HepG2 (cell line): Measurements from ENCODE around the gene ASTN2. TPM values are rescaled to one million over a fixed set of nuclear protein-coding genes. Genes with fewer than 3 reads are reported as not detected.

Source experiments
- ATAC-seq: fragments of 200-7000 bp; cut with Tn5 transposase; 3 replicates; pipeline ENCODE4 v1.9.1; 2020; ENCODE audit warnings: mild to moderate bottlenecking, moderate library complexity
- BruUV-seq: library from RNA; stranded (reverse); fragments of 400-500 nt; replicated peaks from 2 replicates; lab custom pipeline; 2021; lab: Mats Ljungman, UMichigan
- CTCF ChIA-PET: fragments of 300-600 bp; formaldehyde crosslinking; extraction: SDS; loops from one replicate; lab custom pipeline; 2021; ENCODE audit warnings: low total read pairs, inconsistent platforms, low intra/inter-chr PET ratio; lab: Yijun Ruan, JAX
- POLR2A ChIA-PET: fragments of 350-600 bp; sonication (Branson Sonifier 250); formaldehyde crosslinking; loops from one replicate; lab custom pipeline; 2020; ENCODE audit warnings: antibody characterized with exemption, inconsistent platforms; lab: Yijun Ruan, JAX
- DNase-seq: peaks from one replicate; pipeline ENCODE4 v3.0.0-alpha.2; 2015; ENCODE audit warnings: low spot score
- FAIRE-seq: peaks from 3 replicates; lab custom pipeline; 2011; peaks lifted over from hg19 to GRCh38; lab: Jason Lieb, UNC
- H2AFZ ChIP-seq: one replicate; pipeline ENCODE4 v1.6.1; 2011; ENCODE audit warnings: low read length, inconsistent platforms
- H3K27ac ChIP-seq: fragments of 300-600 bp; 3 replicates; pipeline ENCODE4 v1.8.0; 2011; ENCODE audit warnings: mixed run types, mild to moderate bottlenecking, mixed read lengths, low read length, inconsistent platforms; ENCODE audit not compliant: insufficient read depth; ENCODE audit errors: extremely low read length
- H3K27me3 ChIP-seq, 2 experiments: fragments of 200-600 bp in 1 of 2; 2 replicates in 1 of 2; 3 replicates in 1 of 2; pipeline versions ENCODE4 v1.6.0 to v1.8.0; 2011; ENCODE audit warnings: low read length in 2 of 2, mild to moderate bottlenecking in 2 of 2, moderate library complexity in 2 of 2, inconsistent platforms in 1 of 2; ENCODE audit not compliant: insufficient read depth in 2 of 2, control insufficient read depth in 1 of 2
- H3K36me3 ChIP-seq, 2 experiments: fragments of 200-600 bp in 1 of 2; replicated peaks in 1 of 2; 2 replicates in 1 of 2; 3 replicates in 1 of 2; pipeline versions ENCODE4 v1.5.1 to v1.8.0; 2011; ENCODE audit warnings: low read length in 2 of 2, inconsistent platforms in 1 of 2; ENCODE audit not compliant: insufficient read depth in 2 of 2, control insufficient read depth in 1 of 2
- H3K4me1 ChIP-seq: 2 replicates; pipeline ENCODE4 v1.5.1; 2012; ENCODE audit warnings: low read length, inconsistent platforms; ENCODE audit not compliant: insufficient read depth
- H3K4me2 ChIP-seq: 2 replicates; pipeline ENCODE4 v1.6.0; 2011; ENCODE audit warnings: low read depth, low read length, inconsistent platforms
- H3K4me3 ChIP-seq, 3 experiments: fragments of 200-600 bp in 1 of 3; sonication (generic), shearing (Covaris generic) in 1 of 3; replicated peaks in 1 of 3; 2 replicates each; pipeline ENCODE4 v1.5.1; 2011 to 2016; ENCODE audit warnings: low read length in 3 of 3, inconsistent platforms in 2 of 3, low read depth in 2 of 3, mild to moderate bottlenecking in 2 of 3, control low read depth in 1 of 3, mixed read lengths in 1 of 3; ENCODE audit not compliant: insufficient read depth in 1 of 3
- H3K79me2 ChIP-seq: one replicate; pipeline ENCODE4 v1.6.1; 2011; ENCODE audit warnings: low read length, inconsistent platforms; ENCODE audit not compliant: insufficient read depth
- H3K9ac ChIP-seq: 2 replicates; pipeline ENCODE4 v1.6.0; 2011; ENCODE audit warnings: mild to moderate bottlenecking, low read depth, low read length, inconsistent platforms; ENCODE audit not compliant: insufficient read depth
- H3K9me3 ChIP-seq: 2 replicates; pipeline ENCODE4 v1.5.1; 2012; ENCODE audit warnings: mild to moderate bottlenecking, low read length
- H4K20me1 ChIP-seq: 2 replicates; pipeline ENCODE4 v1.6.0; 2011; ENCODE audit warnings: inconsistent platforms, mild to moderate bottlenecking, low read length, moderate library complexity; ENCODE audit not compliant: insufficient read depth
- BCL6 ChIP-seq: IDR thresholded peaks from 2 replicates; pipeline ENCODE4 v1.6.1; 2016; ENCODE audit warnings: missing genetic modification reagents, missing compliant biosample characterization
- CENPT ChIP-seq: sonication (generic); formaldehyde crosslinking; IDR thresholded peaks from 2 replicates; pipeline ENCODE4 v1.8.0; 2022; ENCODE audit warnings: low read depth, mild to moderate bottlenecking, moderate library complexity, missing genetic modification reagents
- HIC2 ChIP-seq: sonication (generic); formaldehyde crosslinking; IDR thresholded peaks from 2 replicates; pipeline ENCODE4 v1.9.0; 2022; ENCODE audit warnings: low read depth, missing genetic modification reagents
- KAT8 ChIP-seq: IDR thresholded peaks from 2 replicates; pipeline ENCODE4 v1.6.1; 2016; ENCODE audit warnings: missing genetic modification reagents, missing compliant biosample characterization
- PAXIP1 ChIP-seq: sonication (generic); formaldehyde crosslinking; conservative IDR thresholded peaks from 2 replicates; pipeline ENCODE4 v1.4.0; 2020; ENCODE audit warnings: mild to moderate bottlenecking, missing genetic modification reagents, moderate library complexity
- RBM39 ChIP-seq: fragments of 200-400 bp; formaldehyde crosslinking; IDR thresholded peaks from one replicate; pipeline ENCODE4 v1.6.1; 2018; ENCODE audit warnings: antibody characterized with exemption, mild to moderate bottlenecking, low read depth, low read length; ENCODE audit not compliant: poor library complexity, severe bottlenecking
- SALL1 ChIP-seq: sonication (generic); formaldehyde crosslinking; IDR thresholded peaks from 2 replicates; pipeline ENCODE4 v1.8.0; 2022; ENCODE audit warnings: mild to moderate bottlenecking, missing genetic modification reagents
- SUZ12 ChIP-seq: fragments of 150-350 bp; IDR thresholded peaks from 2 replicates; pipeline ENCODE4 v1.6.1; 2014; ENCODE audit warnings: low read depth, low read length
- ZBTB14 ChIP-seq: sonication (generic); formaldehyde crosslinking; IDR thresholded peaks from 2 replicates; pipeline ENCODE4 v1.4.0; 2020; ENCODE audit warnings: missing genetic modification reagents
- ZKSCAN8 ChIP-seq: IDR thresholded peaks from 2 replicates; pipeline ENCODE4 v1.6.1; 2016; ENCODE audit warnings: borderline replicate concordance, missing genetic modification reagents, missing compliant biosample characterization
- ZNF160 ChIP-seq: sonication (generic); formaldehyde crosslinking; IDR thresholded peaks from 2 replicates; pipeline ENCODE4 v1.8.0; 2022; ENCODE audit warnings: mild to moderate bottlenecking, inconsistent platforms, missing genetic modification reagents
- ZNF263 ChIP-seq: sonication (generic); formaldehyde crosslinking; IDR thresholded peaks from 2 replicates; pipeline ENCODE4 v1.4.0; 2020; ENCODE audit warnings: missing genetic modification reagents
- ZNF607 ChIP-seq: sonication (generic); formaldehyde crosslinking; IDR thresholded peaks from 2 replicates; pipeline ENCODE4 v1.5.1; 2020; ENCODE audit warnings: missing genetic modification reagents, mild to moderate bottlenecking, borderline replicate concordance
- WGBS: methylation state at CpG from one replicate; pipeline ENCODE4 v1.1.6; 2017; ENCODE audit warnings: low lambda C conversion rate; 5-methylcytosine and 5-hydroxymethylcytosine counted together
- in situ Hi-C: cut with HindIII; loops from 2 replicates; pipeline ENCODE4 v1.10.0; 2017; ENCODE audit warnings: low pct_unique_long_range_greater_than_20kb; ENCODE audit not compliant: extremely low pct_ligation_motif_present
- intact Hi-C: fragments of 100-400 bp; cut with micrococcal nuclease; formaldehyde crosslinking; loops from one replicate; pipeline ENCODE4 v1.10.0; 2022; ENCODE audit not compliant: unreplicated experiment
- polyA plus RNA-seq, 8 experiments: library from polyadenylated mRNA; depleted of rRNA in 3 of 8; stranded (reverse) in 7 of 8; unstranded in 1 of 8; fragments of >200 nt; fragmentation: Illumina TruSeq in 4 of 8; extraction: Trizol in 4 of 8; gene quantifications; 2 replicates each; pipeline versions ENCODE4 v1.2.1 to v1.2.3, GENCODE V29; 2011 to 2016; ENCODE audit warnings: low read depth in 4 of 8, missing spikeins in 1 of 8, mixed read lengths in 1 of 8; ENCODE audit not compliant: insufficient read depth in 1 of 8
- total RNA-seq, 5 experiments: library from RNA; depleted of rRNA; stranded (reverse); fragments of >200 nt; fragmentation: Illumina TruSeq; extraction: Trizol; gene quantifications; 2 replicates each; pipeline ENCODE4 v1.2.3, GENCODE V29; 2016; ENCODE audit warnings: low read depth in 1 of 5

Gene ASTN2
- total and polyA plus RNA-seq, 2 of the 13 experiments (the other 11 are each of a cell fraction or from before 2014, with no cell fraction given), result 5.2 to 13.5 TPM

- DNase-seq, result no peak
- no peak for TF ChIP-seq RBM39
- no peak for TF ChIP-seq KAT8
- TF ChIP-seq ZBTB14 (CRISPR knock-in tag), result no peak
- no peak for TF ChIP-seq ZNF160 (CRISPR knock-in tag)
- no peak for TF ChIP-seq ZNF263
- no peak for TF ChIP-seq CENPT (CRISPR knock-in tag)
- ChIA-PET POLR2A (no interaction called here), CTCF (no interaction called here)
- Histone ChIP-seq H3K27me3 (no peaks in the 10 kb centered on the region), H3K4me3 (no peak overlapping the region), H2AFZ (no peak overlapping the region), H3K36me3 (no peaks in the 10 kb centered on the region), H4K20me1 (no peaks in the 10 kb centered on the region), H3K9ac (no peak overlapping the region), H3K4me1 (no peaks in the 10 kb centered on the region), H3K79me2 (no peaks in the 10 kb centered on the region), H3K4me2 (no peak overlapping the region), H3K27ac (no peak overlapping the region), H3K9me3 (no peaks in the 10 kb centered on the region)
- ATAC-seq, result no peak
- 5% methylated on average over 2 of the region's 2 CpGs for WGBS
- in situ Hi-C loops, result no loop called here
- no peak for FAIRE-seq
- BruUV-seq, result no TSS peak
- intact Hi-C loops, result no loop called here
Measured at GRCh38 chr9:117290306-117290840, 124.5 kb downstream of the ASTN2 start.

GRCh38 chr9:117286245-117286644 is 128.6 kb downstream of the ASTN2 start:
- in situ Hi-C loops, result no loop called here
- ATAC-seq, result no peak
- TF ChIP-seq BCL6 (CRISPR knock-in tag) (no peak), ZKSCAN8 (CRISPR knock-in tag) (no peak), SALL1 (CRISPR knock-in tag) (no peak), SUZ12 (no peak), HIC2 (no peak), ZNF607 (CRISPR knock-in tag) (no peak), PAXIP1 (CRISPR knock-in tag) (no peak)

More at GRCh38 chr9:117286245-117286644, 128.6 kb downstream of the ASTN2 start:
- Histone ChIP-seq H3K9ac (no peak overlapping the region), H3K4me3 (no peak overlapping the region), H2AFZ (no peak overlapping the region), H3K9me3 (no peaks in the 10 kb centered on the region), H3K36me3 (no peaks in the 10 kb centered on the region), H4K20me1 (no peaks in the 10 kb centered on the region), H3K27ac (no peak overlapping the region), H3K79me2 (no peaks in the 10 kb centered on the region), H3K4me2 (no peak overlapping the region), H3K27me3 (no peaks in the 10 kb centered on the region), H3K4me1 (no peaks in the 10 kb centered on the region)
- BruUV-seq, result no TSS peak
- FAIRE-seq (no peak), DNase-seq (no peak)
- intact Hi-C loops, result no loop called here
- WGBS, result 8% methylated on average over 5 of the region's 5 CpGs
- ChIA-PET POLR2A (no interaction called here), CTCF (no interaction called here)
